ENCODE results near the gene SRGAP1.

SRGAP1 gene

DNA sequence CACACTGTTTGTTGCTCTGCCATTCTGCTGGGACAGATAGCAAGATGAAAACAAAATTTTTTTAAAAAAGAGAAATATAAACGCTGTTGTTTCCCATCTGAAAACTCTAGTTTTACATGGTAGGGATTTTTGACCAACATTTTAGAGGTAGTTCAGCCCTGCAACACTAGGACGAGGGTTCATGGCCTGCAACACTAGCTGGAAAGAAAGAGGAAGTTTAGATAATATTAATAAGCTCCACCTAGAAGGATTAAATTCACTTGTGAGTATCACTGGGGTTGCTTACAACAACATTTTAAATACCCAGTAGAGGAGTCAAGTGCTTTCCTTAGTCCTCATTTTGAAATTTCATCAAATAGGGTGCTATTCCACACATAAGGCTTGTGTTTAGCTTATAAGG, 68.2 kb downstream of the SRGAP1 start:
- DNase-seq = no peak

GRCh38 chr12:63913929-63914328, 69.4 kb downstream of the SRGAP1 start:
- no peak for DNase-seq

- no peak for DNase-seq
These were observed 70.8 kb downstream of the SRGAP1 start for GRCh38 chr12:63915105-63915800.

- DNase-seq = no peak
These were observed 72.3 kb downstream of the SRGAP1 start for GRCh38 chr12:63916561-63917476.

- no peak for DNase-seq
These were observed 73.0 kb downstream of the SRGAP1 start for GRCh38 chr12:63917477-63917862.

DNA sequence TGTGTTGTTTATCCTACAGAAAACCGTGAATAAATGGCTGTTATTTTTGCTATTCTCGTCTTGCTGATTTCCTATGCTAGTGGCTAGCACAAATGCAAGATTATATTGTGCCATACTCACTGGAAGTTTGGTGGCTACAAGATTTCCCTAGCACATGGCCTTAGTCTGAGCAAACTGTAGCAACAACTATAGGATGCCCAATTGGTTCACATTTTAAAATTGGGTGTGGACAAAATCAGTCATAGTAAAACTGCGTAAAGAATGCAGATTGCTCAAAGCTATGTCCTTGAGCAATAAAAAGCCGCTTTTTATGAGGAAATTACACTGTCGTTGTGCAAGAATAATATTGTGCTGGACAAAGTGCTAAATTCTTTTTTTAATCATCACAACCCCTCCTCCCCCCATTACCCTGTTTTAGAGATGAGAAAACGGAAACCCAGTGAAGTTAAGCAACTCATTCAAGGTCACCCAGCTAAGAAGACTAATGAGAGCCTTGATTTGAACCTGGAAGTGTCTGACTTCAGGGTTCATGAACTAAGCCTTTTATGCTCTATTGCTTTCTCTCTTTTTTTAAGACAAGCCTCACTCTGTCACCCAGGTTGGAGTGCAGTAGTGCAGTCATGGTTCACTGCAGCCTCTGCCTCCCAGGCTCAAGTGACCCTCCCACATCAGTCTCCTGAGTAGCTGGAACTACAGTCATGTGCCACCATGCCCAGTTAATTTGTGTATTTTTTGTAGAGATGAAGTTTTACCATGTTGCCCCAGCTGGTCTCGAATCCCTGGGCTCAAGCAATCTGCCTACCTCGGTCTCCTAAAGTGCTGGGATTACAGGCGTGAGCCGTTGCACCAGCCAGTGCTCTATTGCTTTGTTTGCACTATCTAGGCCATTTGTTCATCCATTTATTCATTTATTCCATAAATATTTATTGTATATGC, 73.6 kb downstream of the SRGAP1 start:
- DNase-seq = no peak

DNA sequence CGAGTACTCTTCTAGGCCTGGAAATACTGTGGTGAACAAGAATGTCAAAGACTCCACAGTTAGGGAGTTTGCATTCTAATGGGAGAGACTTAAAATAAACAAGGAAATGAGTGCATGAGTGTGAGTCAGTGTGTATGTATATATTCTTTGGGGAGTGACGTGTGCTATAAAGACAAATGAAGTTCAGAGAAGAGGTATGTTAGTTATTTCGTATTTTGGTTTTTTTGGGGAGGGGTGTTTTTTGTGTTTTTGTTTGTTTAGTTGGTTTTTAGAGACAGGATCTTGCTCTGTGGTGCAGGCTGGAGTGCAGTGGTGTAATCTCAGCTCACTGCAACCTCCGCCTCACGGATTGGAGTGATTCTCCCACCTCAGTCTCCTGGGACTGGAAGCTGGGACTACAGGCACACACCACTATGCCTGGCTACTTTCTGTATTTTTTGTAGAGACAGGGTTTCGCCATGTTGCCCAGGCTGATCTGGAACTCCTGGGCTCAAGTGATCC, 74.3 kb downstream of the SRGAP1 start:
- no peak for DNase-seq

- DNase-seq = no peak
These were observed 75.3 kb downstream of the SRGAP1 start for GRCh38 chr12:63919756-63920155.

- DNase-seq = no peak
These were observed 76.7 kb downstream of the SRGAP1 start for GRCh38 chr12:63921157-63921556.

DNA sequence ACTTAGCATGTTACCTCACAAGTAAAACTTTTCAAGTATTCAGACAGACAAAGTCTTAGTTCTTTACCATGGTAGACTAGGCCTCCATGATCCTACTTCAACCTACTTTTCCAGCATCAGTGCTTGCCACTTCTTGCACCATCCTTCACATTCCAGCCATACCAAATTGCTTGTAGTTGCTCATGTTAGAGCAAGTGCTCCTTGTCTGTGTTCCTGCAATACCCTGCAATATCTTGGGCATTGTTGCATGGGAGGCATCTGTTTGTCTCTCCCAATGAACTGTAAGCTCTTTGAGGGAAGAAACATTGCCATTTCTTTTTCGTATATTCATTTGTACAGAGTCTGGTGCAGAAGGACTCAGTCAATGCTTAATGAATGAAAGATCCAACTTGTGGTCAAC, 78.0 kb downstream of the SRGAP1 start:
- DNase-seq = no peak

DNA sequence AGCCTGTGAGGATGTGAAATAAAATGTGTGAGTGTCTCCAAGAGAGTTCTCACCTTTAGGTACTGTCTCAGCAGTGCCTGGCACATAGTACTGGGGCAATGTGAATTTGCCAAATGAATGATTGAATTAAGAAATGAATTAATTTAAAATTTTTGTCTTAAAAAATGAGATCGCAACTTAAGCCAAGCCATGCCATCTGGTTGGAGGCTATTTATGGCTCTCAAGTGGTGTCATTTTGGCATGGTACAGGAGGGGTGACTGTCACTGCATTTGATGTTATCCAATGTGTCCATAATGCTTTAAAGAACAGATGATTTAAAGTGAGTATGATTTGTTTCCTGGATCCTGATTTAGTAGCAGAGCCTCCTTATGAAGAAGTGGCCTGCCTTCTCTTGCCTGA, 80.3 kb downstream of the SRGAP1 start:
- no peak for DNase-seq

DNA sequence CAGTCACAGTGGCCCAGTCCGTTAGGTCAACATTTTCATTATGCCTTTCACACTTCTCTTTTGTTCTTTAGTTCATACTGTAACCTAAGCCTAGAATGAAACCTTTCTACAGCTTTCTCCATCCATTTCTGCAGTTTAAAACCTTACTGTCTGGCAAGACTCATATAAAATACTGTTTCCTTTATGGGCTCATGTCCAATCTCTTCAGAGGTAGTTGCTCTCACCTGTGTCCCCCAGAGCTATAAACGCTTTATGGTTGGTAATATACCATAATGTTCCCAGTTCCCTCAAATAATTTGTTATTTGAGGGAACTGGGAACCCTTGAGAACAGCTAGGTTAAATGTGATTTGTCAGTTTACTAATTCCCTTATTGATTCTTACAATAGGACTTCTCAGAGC, 83.0 kb downstream of the SRGAP1 start:
- DNase-seq = no peak

DNA sequence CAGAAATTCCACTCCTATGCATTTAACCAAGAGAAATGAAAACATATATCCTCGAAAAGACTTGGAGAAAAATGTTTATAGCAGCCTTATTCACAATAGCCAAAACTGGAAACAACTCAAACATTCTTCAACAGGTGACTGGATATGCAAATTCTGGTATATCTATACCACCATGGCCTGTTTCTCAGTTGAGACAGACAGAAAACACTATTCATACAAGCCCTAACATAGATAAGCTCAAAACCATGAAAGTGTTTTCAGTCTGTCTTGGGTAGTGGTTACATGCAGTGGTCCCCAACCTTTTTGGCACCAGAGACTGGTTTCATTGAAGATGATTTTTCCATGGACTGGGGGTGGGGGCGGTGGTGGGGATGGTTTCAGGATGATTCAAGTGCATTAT, 83.8 kb downstream of the SRGAP1 start:
- DNase-seq = no peak

DNA sequence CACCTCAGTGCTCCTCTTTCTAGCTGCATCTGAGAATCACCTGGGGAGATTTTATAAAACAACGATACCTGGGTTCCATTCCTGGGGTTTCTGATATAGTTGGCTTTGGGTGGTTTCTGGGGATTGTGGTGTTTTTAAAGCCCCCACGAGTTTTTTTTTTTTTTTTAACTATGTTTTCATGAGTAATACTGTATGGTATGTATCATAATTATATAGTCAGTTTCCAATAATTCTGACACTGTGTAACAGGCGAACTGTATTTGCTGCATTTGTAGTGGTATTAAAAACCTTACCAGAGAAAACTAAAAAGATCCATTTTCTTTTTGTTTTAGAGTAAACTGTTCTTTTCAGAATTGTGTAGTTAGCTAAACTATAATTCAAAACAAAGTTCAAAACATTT, 84.9 kb downstream of the SRGAP1 start:
- DNase-seq = no peak

DNA sequence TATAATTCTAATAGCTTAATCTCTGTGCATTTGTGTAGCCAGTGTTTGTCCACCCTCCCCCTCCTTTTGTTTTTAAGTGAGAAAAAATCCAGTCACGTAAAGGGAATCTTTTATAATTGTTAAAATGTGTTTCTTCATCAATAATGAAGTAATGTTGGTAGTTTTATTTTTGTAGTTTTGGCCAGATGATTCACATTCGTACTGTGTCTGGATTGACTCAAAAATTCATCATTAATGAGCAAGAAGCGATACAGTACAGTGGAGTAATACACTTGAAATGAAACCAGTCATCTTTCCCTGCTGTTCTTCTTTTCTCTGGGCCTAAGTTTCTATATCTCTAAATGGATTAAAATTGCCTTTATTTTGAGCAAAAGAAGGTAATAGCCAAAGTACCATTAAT, 86.5 kb downstream of the SRGAP1 start:
- DNase-seq = no peak

- no peak for DNase-seq
These were observed 87.2 kb downstream of the SRGAP1 start for GRCh38 chr12:63931703-63932102.

DNA sequence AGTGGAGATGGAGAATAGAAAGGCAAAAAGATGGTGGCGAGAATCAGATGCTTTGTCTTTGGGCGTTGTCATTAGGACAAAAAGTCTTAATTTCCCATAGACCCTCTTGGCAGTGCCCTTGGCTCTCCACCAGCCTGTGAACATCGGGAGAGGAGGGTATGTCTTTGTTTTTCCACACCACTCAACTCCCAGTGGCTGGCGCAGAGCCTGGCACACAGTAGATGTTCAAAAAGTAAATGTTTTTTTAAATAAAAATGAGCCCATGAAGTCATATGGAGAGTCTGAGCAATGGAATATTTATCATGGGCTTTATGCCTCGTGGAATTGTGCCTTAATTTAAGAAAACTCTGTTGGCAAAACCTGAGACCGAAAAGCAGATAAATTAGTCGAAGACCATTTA, 90.4 kb downstream of the SRGAP1 start:
- no peak for DNase-seq

DNA sequence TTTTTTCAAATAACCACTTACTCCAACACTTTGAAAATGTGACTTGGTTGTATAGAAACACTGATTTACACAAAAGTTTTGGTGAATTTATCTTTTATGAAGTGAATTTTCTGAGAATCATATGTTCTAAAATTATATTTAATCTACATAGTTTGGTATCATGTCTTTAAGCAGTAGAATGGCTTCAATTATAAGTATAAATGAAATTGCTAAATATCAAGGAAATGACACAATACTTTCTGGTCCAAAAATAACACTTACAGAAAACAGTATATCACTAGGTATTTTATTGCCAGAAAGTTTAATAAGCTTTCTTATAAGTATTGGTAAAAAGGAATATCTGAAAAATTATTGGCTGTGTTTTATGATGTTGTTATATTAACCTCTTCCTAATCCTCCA, 90.9 kb downstream of the SRGAP1 start:
- DNase-seq = no peak

DNA sequence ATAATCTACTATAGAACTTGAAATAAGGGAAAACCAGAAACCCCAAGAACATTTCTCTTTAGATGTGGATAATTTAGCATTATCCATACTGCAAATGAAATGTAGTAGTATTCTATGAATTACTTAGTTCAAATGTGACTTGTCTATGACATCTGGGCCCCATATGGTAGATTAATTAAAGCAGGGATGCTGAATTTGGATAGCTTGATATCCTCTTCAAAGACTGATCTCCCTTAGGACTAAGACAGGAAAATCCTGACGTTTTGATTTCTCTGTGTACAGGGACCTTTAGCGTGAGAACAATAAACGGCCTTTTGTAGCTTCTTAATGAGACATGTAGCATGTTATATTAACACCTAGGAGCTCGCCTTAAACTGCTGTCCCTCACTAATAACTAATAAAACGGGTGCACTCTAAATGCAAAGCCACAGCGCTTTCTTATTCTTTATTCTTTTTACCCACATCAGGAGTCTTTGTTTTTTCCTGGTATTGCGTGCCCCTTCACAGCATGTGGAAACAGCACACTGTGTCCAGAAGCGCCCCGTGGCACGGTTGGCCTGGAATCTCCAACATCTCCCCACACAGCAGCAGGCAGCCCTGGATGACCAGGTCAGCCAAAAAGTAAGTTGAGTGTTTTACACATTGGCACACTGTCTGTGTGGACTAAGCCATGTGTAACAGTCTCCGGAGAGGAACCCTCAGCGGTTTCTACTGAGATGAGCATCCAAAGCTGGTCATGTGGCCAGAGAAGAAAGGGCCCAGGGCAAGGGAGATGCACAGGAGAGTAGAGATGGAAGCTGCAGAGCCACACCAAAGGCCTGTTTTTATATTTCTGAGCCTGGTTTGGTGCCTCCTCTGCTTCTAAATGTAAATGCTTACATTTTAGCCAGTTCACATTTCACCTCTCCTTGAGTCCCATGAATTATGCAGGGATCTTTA, 93.1 kb downstream of the SRGAP1 start:
- DNase-seq = no peak

DNA sequence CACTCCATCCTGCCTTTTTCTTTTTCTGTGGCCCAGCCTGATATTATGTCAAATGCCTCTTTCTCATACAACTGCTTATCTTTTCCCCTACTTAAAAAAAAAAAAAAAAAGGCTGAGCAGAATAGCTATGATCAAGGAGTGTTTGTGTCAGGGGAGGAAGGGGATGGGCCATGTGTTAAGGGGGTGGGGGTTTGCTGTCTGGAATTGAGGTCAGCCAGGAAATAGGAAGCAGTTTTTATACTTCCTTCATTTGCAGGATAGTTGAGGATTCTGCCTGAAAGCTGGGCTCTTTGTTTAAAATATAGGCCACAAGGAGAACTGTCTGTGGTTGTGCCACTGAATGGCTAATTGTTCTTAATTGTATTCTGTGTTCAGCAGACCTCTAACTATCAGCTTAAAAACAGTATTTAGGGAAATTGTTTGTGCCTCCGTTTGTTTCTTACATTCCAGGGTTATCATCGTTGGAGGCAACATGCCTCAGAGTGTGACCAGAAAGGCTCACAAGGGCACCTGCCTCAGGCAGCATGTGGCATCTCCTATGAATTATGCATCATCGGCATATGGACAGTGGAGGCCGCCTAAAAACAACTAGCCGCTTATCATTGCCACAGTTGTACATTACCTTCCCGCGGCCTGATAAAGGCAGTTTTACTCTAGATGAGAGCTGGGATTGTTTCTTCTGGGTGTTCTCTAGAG, 96.0 kb downstream of the SRGAP1 start:
- no peak for DNase-seq

GRCh38 chr12:63941166-63941800, 96.8 kb downstream of the SRGAP1 start:
- DNase-seq = no peak

Measured in CD4-positive, alpha-beta T cell treated with Interleukin-17A for 4 hours (primary cell).